ENCODE measurements around the gene PRB2.

The PRB2 gene

DNA sequence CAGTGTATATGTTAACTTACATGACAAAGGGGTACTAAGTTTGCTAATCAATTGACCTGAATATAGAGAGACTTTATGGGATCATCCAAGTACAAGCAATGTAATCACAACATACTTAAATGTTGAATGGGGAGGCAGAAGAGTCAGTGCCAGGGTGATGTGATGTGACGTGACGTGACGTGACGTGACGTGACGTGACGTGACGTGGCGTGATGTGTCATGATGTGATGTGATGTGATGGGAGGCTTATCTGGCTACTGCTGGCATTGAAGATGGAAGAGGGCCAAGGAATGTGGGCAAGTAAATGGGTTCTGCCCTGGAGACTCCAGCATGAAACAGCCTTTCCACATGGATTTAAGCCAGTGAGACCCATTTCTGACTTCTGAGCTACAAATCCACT lies 46.9 kb downstream of the PRB2 start:
- TF ChIP-seq NFIC (IDR thresholded peaks at IDR 0.05), result no peak
- TF ChIP-seq, protein P1, sequence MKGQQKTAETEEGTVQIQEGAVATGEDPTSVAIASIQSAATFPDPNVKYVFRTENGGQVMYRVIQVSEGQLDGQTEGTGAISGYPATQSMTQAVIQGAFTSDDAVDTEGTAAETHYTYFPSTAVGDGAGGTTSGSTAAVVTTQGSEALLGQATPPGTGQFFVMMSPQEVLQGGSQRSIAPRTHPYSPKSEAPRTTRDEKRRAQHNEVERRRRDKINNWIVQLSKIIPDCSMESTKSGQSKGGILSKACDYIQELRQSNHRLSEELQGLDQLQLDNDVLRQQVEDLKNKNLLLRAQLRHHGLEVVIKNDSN (IDR thresholded peaks at IDR 0.05), result no peak
- TF ChIP-seq EGR1 (IDR thresholded peaks at IDR 0.05), result no peak
- TF ChIP-seq CREB1 (IDR thresholded peaks at IDR 0.05; ENCODE audit: low read depth), result no peak
- no peak for TF ChIP-seq CEBPB (IDR thresholded peaks at IDR 0.05)
- no peak for TF ChIP-seq TEAD4 (IDR thresholded peaks at IDR 0.05)
- TF ChIP-seq, protein P2, sequence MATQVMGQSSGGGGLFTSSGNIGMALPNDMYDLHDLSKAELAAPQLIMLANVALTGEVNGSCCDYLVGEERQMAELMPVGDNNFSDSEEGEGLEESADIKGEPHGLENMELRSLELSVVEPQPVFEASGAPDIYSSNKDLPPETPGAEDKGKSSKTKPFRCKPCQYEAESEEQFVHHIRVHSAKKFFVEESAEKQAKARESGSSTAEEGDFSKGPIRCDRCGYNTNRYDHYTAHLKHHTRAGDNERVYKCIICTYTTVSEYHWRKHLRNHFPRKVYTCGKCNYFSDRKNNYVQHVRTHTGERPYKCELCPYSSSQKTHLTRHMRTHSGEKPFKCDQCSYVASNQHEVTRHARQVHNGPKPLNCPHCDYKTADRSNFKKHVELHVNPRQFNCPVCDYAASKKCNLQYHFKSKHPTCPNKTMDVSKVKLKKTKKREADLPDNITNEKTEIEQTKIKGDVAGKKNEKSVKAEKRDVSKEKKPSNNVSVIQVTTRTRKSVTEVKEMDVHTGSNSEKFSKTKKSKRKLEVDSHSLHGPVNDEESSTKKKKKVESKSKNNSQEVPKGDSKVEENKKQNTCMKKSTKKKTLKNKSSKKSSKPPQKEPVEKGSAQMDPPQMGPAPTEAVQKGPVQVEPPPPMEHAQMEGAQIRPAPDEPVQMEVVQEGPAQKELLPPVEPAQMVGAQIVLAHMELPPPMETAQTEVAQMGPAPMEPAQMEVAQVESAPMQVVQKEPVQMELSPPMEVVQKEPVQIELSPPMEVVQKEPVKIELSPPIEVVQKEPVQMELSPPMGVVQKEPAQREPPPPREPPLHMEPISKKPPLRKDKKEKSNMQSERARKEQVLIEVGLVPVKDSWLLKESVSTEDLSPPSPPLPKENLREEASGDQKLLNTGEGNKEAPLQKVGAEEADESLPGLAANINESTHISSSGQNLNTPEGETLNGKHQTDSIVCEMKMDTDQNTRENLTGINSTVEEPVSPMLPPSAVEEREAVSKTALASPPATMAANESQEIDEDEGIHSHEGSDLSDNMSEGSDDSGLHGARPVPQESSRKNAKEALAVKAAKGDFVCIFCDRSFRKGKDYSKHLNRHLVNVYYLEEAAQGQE (IDR thresholded peaks at IDR 0.05; ENCODE audit: low read depth), result no peak
- no peak for TF ChIP-seq RAD21 (IDR thresholded peaks at IDR 0.05; ENCODE audit: low read depth)
- no peak for TF ChIP-seq YY1 (IDR thresholded peaks at IDR 0.05; ENCODE audit: low read depth)
- TF ChIP-seq FOXM1 (IDR thresholded peaks at IDR 0.05; ENCODE audit: borderline replicate concordance, low read depth), result no peak
- TF ChIP-seq, protein P3, sequence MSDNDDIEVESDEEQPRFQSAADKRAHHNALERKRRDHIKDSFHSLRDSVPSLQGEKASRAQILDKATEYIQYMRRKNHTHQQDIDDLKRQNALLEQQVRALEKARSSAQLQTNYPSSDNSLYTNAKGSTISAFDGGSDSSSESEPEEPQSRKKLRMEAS (IDR thresholded peaks at IDR 0.05), result no peak
- no peak for TF ChIP-seq TAF1 (IDR thresholded peaks at IDR 0.05; ENCODE audit: low read depth)
- no peak for TF ChIP-seq ZBTB7A (IDR thresholded peaks at IDR 0.05; ENCODE audit: low read depth)
- no peak for TF ChIP-seq EP300 (IDR thresholded peaks at IDR 0.05; ENCODE audit: borderline replicate concordance)
- TF ChIP-seq TCF12 (IDR thresholded peaks at IDR 0.05; ENCODE audit: low read depth), result no peak

DNA sequence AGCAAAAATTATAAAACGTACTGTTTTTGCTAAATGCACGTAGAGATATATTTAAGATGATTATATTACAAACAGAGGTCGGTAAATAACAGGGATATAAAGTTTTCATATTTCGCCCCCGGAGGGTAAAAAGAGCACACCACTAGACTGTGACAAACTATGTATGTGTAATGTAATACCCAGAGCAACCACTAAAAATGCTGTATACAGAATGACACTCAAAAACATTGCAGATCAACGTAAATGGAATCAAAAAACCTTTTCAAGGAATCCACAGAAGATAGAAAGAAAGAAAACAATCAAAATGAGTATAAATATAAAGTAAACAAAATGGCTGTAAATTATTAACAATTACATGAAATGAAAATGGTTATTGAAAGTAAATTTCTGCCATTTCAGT lies 47.6 kb downstream of the PRB2 start:
- TF ChIP-seq CREB1 (IDR thresholded peaks at IDR 0.05; ENCODE audit: low read depth) (no peak), YY1 (IDR thresholded peaks at IDR 0.05; ENCODE audit: low read depth) (no peak), FOXM1 (IDR thresholded peaks at IDR 0.05; ENCODE audit: borderline replicate concordance, low read depth) (no peak), TAF1 (IDR thresholded peaks at IDR 0.05; ENCODE audit: low read depth) (no peak)
- TF ChIP-seq, protein P3 (IDR thresholded peaks at IDR 0.05), result no peak

DNA sequence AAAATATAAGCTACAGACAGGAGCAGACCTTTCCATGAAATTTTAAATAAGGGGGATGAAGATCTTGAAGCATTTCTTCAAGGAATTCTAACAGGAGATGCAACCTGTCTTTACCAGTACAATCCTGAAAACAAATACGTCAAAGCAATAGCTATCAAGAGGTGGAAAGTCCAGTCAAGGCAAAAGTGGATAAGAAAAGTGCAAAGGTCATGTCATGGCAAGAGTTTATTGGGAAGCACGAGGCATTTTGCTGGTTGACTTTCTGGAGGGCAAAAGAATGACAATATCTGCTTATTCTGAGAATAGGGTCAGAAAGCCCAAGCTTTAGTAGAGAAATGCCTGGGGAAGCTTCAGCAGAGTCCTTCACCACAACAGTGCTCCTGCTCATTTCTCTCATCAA lies 50.9 kb downstream of the PRB2 start:
- TF ChIP-seq EGR1 (IDR thresholded peaks at IDR 0.05) (no peak), TCF12 (IDR thresholded peaks at IDR 0.05; ENCODE audit: low read depth) (no peak), CREB1 (IDR thresholded peaks at IDR 0.05; ENCODE audit: low read depth) (no peak), EP300 (IDR thresholded peaks at IDR 0.05; ENCODE audit: borderline replicate concordance) (no peak), RAD21 (IDR thresholded peaks at IDR 0.05; ENCODE audit: low read depth) (no peak), CEBPB (IDR thresholded peaks at IDR 0.05) (no peak), NFIC (IDR thresholded peaks at IDR 0.05) (no peak), FOXM1 (IDR thresholded peaks at IDR 0.05; ENCODE audit: borderline replicate concordance, low read depth) (no peak), TEAD4 (IDR thresholded peaks at IDR 0.05) (no peak), YY1 (IDR thresholded peaks at IDR 0.05; ENCODE audit: low read depth) (no peak), TAF1 (IDR thresholded peaks at IDR 0.05; ENCODE audit: low read depth) (no peak)
- TF ChIP-seq, protein P3 (IDR thresholded peaks at IDR 0.05), result no peak
- TF ChIP-seq, protein P2 (IDR thresholded peaks at IDR 0.05; ENCODE audit: low read depth), result no peak
- TF ChIP-seq, protein P1 (IDR thresholded peaks at IDR 0.05), result no peak

All from Ishikawa (cell line).